Adrenal gland (tissue), 19 donors: ENCODE results near the gene TNRC18. TPM values are rescaled to one million over a fixed set of nuclear protein-coding genes. Genes with fewer than 3 reads are reported as not detected.
A peak's percentile ranks its signal among the peaks of the same experiment; 100 is the strongest.
"Not testable (repeated sequence)": the region's sequence is repeated elsewhere in the genome, so short reads cannot be mapped to it uniquely, and the experiment has no call there.

Source experiments
- DNase-seq, 7 donors: peaks; one replicate each; pipeline ENCODE4 v3.0.0-alpha.2; 2019 to 2020
- H3K27ac ChIP-seq, 5 donors: fragments of 200-600 bp; sonication (generic) in 4 of 5; 1 replicate in 3 of 5; 2 replicates in 2 of 5; pipeline versions ENCODE4 v1.5.1 to v1.8.0; 2016 to 2020; ENCODE audit warnings: mild to moderate bottlenecking in 1 of 5
- H3K27me3 ChIP-seq: fragments of 200-600 bp; 2 replicates; pipeline ENCODE4 v1.8.0; 2021
- H3K36me3 ChIP-seq, 2 donors: fragments of 200-600 bp; replicated peaks in 1 of 2; 1 replicate in 1 of 2; 2 replicates in 1 of 2; pipeline versions ENCODE4 v1.5.1 to v1.8.0; 2018 to 2022
- H3K4me1 ChIP-seq, 2 donors: fragments of 200-600 bp; replicated peaks in 1 of 2; 1 replicate in 1 of 2; 2 replicates in 1 of 2; pipeline versions ENCODE4 v1.5.1 to v1.8.0; 2018 to 2021
- H3K4me3 ChIP-seq, 4 donors: fragments of 200-600 bp; sonication (generic) in 3 of 4; one replicate each; pipeline ENCODE4 v1.5.1; 2016 to 2018
- H3K9me3 ChIP-seq, 3 donors: fragments of 200-600 bp; sonication (generic) in 1 of 3; replicated peaks in 1 of 3; 1 replicate in 2 of 3; 2 replicates in 1 of 3; pipeline versions ENCODE4 v1.5.1 to v1.8.0; 2016 to 2021
- CTCF ChIP-seq, 6 experiments: fragments of 450-650 bp in 4 of 6; fragments of 200-600 bp in 2 of 6; sonication (generic) in 1 of 6; IDR thresholded peaks; 1 replicate in 5 of 6; 2 replicates in 1 of 6; pipeline versions ENCODE4 v1.5.1 to v1.8.0; 2016 to 2021; ENCODE audit warnings: antibody characterized with exemption in 6 of 6, mild to moderate bottlenecking in 2 of 6, moderate library complexity in 1 of 6
- POLR2A ChIP-seq, 2 donors: fragments of 450-650 bp; IDR thresholded peaks; one replicate each; pipeline ENCODE4 v1.6.1; 2017; ENCODE audit warnings: antibody characterized with exemption in 2 of 2, mild to moderate bottlenecking in 2 of 2, moderate library complexity in 1 of 2
- WGBS, 4 donors: extraction: QIAGEN DNeasy Blood & Tissue Kit in 2 of 4; methylation state at CpG; one replicate each; pipeline versions ENCODE4 v1.1.5 to v1.1.7; 2013 to 2017; 5-methylcytosine and 5-hydroxymethylcytosine counted together
- intact Hi-C, 2 donors: fragments of 100-400 bp; cut with DNase I; formaldehyde crosslinking; loops; one replicate each; pipeline versions ENCODE4 v1.14.1 to v1.15.0; 2022 to 2023
- long read RNA-seq, 10 donors: library from polyadenylated mRNA in 3 of 10; unstranded in 2 of 10; stranded (forward) in 1 of 10; transcript quantifications; one replicate each; pipeline ENCODE4 v2.0.0 and lab custom pipeline, GENCODE V29; 2021 to 2026
- polyA plus RNA-seq, 3 donors: library from polyadenylated mRNA; stranded (reverse); fragments of 200-250 nt in 2 of 3; fragments of 350-450 nt in 1 of 3; fragmentation: Illumina TruSeq in 1 of 3; extraction: RNeasy Lipid Tissue Mini Kit (QIAGEN cat#74804) in 1 of 3; gene quantifications; one replicate each; pipeline ENCODE4 v1.2.3, GENCODE V29; 2013 to 2014
- total RNA-seq, 9 donors: library from RNA; depleted of rRNA in 4 of 9; stranded (reverse); fragments of >200 nt in 4 of 9; fragments of 120-200 nt in 1 of 9; fragmentation: NEBNext Ultra II Directional in 1 of 9; extraction: Animal tissue kit (Norgen Biotek cat#: 25700) in 1 of 9; gene quantifications; one replicate each; pipeline versions ENCODE4 v1.1.0 to v1.2.4, GENCODE V29; 2013 to 2023
- donor health status: healthy with polysubstance abuse.
- donor health status: Bipolar disorder and iron deficiency.
- donor health status: DM: yes; HTN: yes; CAD: no.
- donor health status: DM: no; HTN: no; CAD: no.
- donor health status: DM: no; HTN: no; CAD: no.
- donor health status: DM: yes; HTN: yes; CAD: no.

Gene TNRC18
- total RNA-seq: 100 to 1,000 TPM in 1 of 9 donors, 10 to 100 TPM in 7, 1 to 10 TPM in 1; 8.9 to 120 (median 58.5) TPM
- polyA plus RNA-seq: 10 to 100 TPM; 13.3 to 79.6 (median 26.9) TPM
- long read RNA-seq, donor 1: 0 reads
- long read RNA-seq, donor 2: 0 reads
- long read RNA-seq, donor 3: 0 reads
- long read RNA-seq, donor 4, partial matches to known transcripts: 0 of 1 reads
- long read RNA-seq, donor 4, other reads (novel, unspliced or antisense): 1 of 1 reads
- long read RNA-seq, donor 5, partial matches to known transcripts: 14 of 20 reads
- long read RNA-seq, donor 5, other reads (novel, unspliced or antisense): 6 of 20 reads
- long read RNA-seq, donor 6, partial matches to known transcripts: 0 of 2 reads
- long read RNA-seq, donor 6, other reads (novel, unspliced or antisense): 2 of 2 reads
- long read RNA-seq, donor 7, partial matches to known transcripts: 0 of 1 reads
- long read RNA-seq, donor 7, other reads (novel, unspliced or antisense): 0 of 1 reads
- long read RNA-seq, donor 8: 0 reads
- long read RNA-seq, donor 9, partial matches to known transcripts: 0 of 2 reads
- long read RNA-seq, donor 9, other reads (novel, unspliced or antisense): 0 of 2 reads
- long read RNA-seq, donor 10, partial matches to known transcripts: 6 of 6 reads
- long read RNA-seq, donor 10, other reads (novel, unspliced or antisense): 0 of 6 reads

- Histone ChIP-seq H3K4me3 (peak within 1 kb of the TSS; percentile 75 to 96 (median 92)), H3K36me3 (no peaks in the 10 kb centered on the region), H3K4me1 (peaks cover 17 to 27% of the 10 kb centered on the region in 2 donors), H3K9me3 (no peaks in the 10 kb centered on the region), H3K27ac (peak within 1 kb of the TSS; percentile 95 to 99 (median 97)), H3K27me3 (no peaks in the 10 kb centered on the region)
- TF ChIP-seq POLR2A (IDR thresholded peaks at IDR 0.05): peak in 1 of 2 donors; percentile 73
- no peak for TF ChIP-seq CTCF (IDR thresholded peaks at IDR 0.05)
- WGBS, 4 donors: 0 to 1% (median 1%) methylated on average over 49 to 67 of the region's 67 CpGs
- intact Hi-C loops: no loop called here
- DNase-seq: peak in 6 of 7 donors; percentile 48 to 64 (median 53)
Observed at GRCh38 chr7:5423306-5423975, at the start of gene TNRC18. TNRC18 (minus strand) TSS chr7:5423834; CDS start chr7:5421246, 2,588 bp downstream.

GRCh38 chr7:5472432-5473315, 49.0 kb upstream of the TNRC18 start:
- Histone ChIP-seq H3K27me3 (no peaks in the 10 kb centered on the region), H3K9me3 (no peaks in the 10 kb centered on the region), H3K4me3 (no peak overlapping the region), H3K27ac (no peak overlapping the region), H3K4me1 (no peaks in the 10 kb centered on the region), H3K36me3 (no peaks in the 10 kb centered on the region)
- DNase-seq: no peak
- no peak for TF ChIP-seq POLR2A (IDR thresholded peaks at IDR 0.05)
- TF ChIP-seq CTCF (IDR thresholded peaks at IDR 0.05): no peak
- WGBS, 4 donors: 95 to 96% (median 96%) methylated on average over 11 to 20 of the region's 20 CpGs
- intact Hi-C loops: no loop called here

- H3K4me3 ChIP-seq, H3K9me3 ChIP-seq, H3K36me3 ChIP-seq, H3K27ac ChIP-seq, DNase-seq, H3K4me1 ChIP-seq, intact Hi-C loops, H3K27me3 ChIP-seq: not testable (repeated sequence)
- WGBS, 4 donors: 85 to 93% (median 89%) methylated on average over 9 to 14 of the region's 14 CpGs
Observed at GRCh38 chr7:5471623-5472022, 48.0 kb upstream of the TNRC18 start.

GRCh38 chr7:5470816-5471215, 47.2 kb upstream of the TNRC18 start:
- no peaks in the 10 kb centered on the region for H3K4me1 ChIP-seq
- no peak overlapping the region for H3K27ac ChIP-seq
- no peaks in the 10 kb centered on the region for H3K27me3 ChIP-seq
- H3K36me3 ChIP-seq: no peaks in the 10 kb centered on the region
- 34 to 51% (median 38%) methylated on average over 3 to 22 of the region's 22 CpGs for WGBS, 4 donors
- intact Hi-C loops: no loop called here
- TF ChIP-seq POLR2A (IDR thresholded peaks at IDR 0.05): no peak
- no peak for TF ChIP-seq CTCF (IDR thresholded peaks at IDR 0.05)
- no peak overlapping the region for H3K4me3 ChIP-seq
- DNase-seq: peak; percentile 65 to 93 (median 85)
- no peaks in the 10 kb centered on the region for H3K9me3 ChIP-seq
